K562 (cell line): ENCODE results near the gene MAU2. TPM values are rescaled to one million over a fixed set of nuclear protein-coding genes. Genes with fewer than 3 reads are reported as not detected.

Experiments used
- AFF4 ChIP-seq: sonication (generic); formaldehyde crosslinking; IDR thresholded peaks from 2 replicates; pipeline ENCODE4 v1.8.0; 2023; ENCODE audit warnings: mild to moderate bottlenecking, missing genetic modification reagents
- ARNT ChIP-seq, 2 experiments: fragments of 450-650 bp; IDR thresholded peaks; 2 replicates each; pipeline ENCODE4 v1.6.1; 2016; ENCODE audit warnings: mild to moderate bottlenecking in 1 of 2
- CBX1 ChIP-seq: sonication (generic); IDR thresholded peaks from 2 replicates; pipeline ENCODE4 v1.6.1; 2016; ENCODE audit warnings: antibody characterized with exemption, low read depth, mild to moderate bottlenecking
- CBX5 ChIP-seq: IDR thresholded peaks from 2 replicates; pipeline ENCODE4 v1.6.1; 2014; ENCODE audit warnings: low read depth, borderline replicate concordance
- CHD1 ChIP-seq: fragments of 200-600 bp; sonication (generic); IDR thresholded peaks from one replicate; pipeline ENCODE4 v1.6.1; 2012; ENCODE audit warnings: mild to moderate bottlenecking, moderate library complexity, low read length, inconsistent platforms
- CLOCK ChIP-seq: fragments of 250-450 bp; sonication (Bioruptor Pico); IDR thresholded peaks from 2 replicates; pipeline ENCODE4 v1.4.0; 2020; ENCODE audit warnings: mild to moderate bottlenecking, moderate library complexity, borderline replicate concordance
- ELF1 ChIP-seq: fragments of 200-800 bp; sonication (Bioruptor generic); IDR thresholded peaks from 2 replicates; pipeline ENCODE4 v1.6.1; 2016; ENCODE audit warnings: missing genetic modification characterization, missing compliant biosample characterization
- GTF3C2 ChIP-seq: IDR thresholded peaks from 3 replicates; pipeline ENCODE4 v1.6.1; 2011; ENCODE audit warnings: borderline replicate concordance, mild to moderate bottlenecking, moderate library complexity; ENCODE audit not compliant: insufficient read length; ENCODE audit errors: extremely low read depth
- HNRNPK ChIP-seq: fragments of 200-400 bp; formaldehyde crosslinking; IDR thresholded peaks from one replicate; pipeline ENCODE4 v1.6.1; 2018; ENCODE audit warnings: mild to moderate bottlenecking, low read depth, low read length; ENCODE audit not compliant: poor library complexity, severe bottlenecking
- PKNOX1 ChIP-seq: fragments of 450-650 bp; IDR thresholded peaks from 2 replicates; pipeline ENCODE4 v1.6.1; 2016
- POLR2B ChIP-seq: fragments of 450-650 bp; IDR thresholded peaks from 2 replicates; pipeline ENCODE4 v1.6.1; 2018; ENCODE audit warnings: low read depth; ENCODE audit not compliant: partially characterized antibody
- RAD21 ChIP-seq, 2 experiments: fragments of 250-450 bp in 1 of 2; fragments of 450-650 bp in 1 of 2; sonication (Bioruptor Pico) in 1 of 2; formaldehyde crosslinking in 1 of 2; IDR thresholded peaks in 1 of 2; conservative IDR thresholded peaks in 1 of 2; 2 replicates each; pipeline versions ENCODE4 v1.4.0 to v1.8.0; 2020 to 2022; ENCODE audit warnings: mild to moderate bottlenecking in 2 of 2, moderate library complexity in 1 of 2
- SMARCA5 ChIP-seq: fragments of 450-650 bp; IDR thresholded peaks from 2 replicates; pipeline ENCODE4 v1.6.1; 2016
- SRSF7 ChIP-seq: fragments of 200-400 bp; formaldehyde crosslinking; optimal IDR thresholded peaks from 2 replicates; pipeline ENCODE3; 2017; ENCODE audit warnings: mild to moderate bottlenecking, low read depth, low read length
- XRCC5 ChIP-seq: fragments of 200-400 bp; formaldehyde crosslinking; IDR thresholded peaks from 2 replicates; pipeline ENCODE4 v1.6.1; 2017; ENCODE audit warnings: low read depth, mild to moderate bottlenecking, low read length
- ZNF347 ChIP-seq: fragments of 450-650 bp; formaldehyde crosslinking; IDR thresholded peaks from 2 replicates; pipeline ENCODE4 v1.4.0; 2020; ENCODE audit warnings: low read depth, mild to moderate bottlenecking, moderate library complexity
- polyA plus RNA-seq, 8 experiments: library from polyadenylated mRNA; depleted of rRNA in 4 of 8; stranded (reverse) in 5 of 8; unstranded in 3 of 8; fragments of >200 nt; fragmentation: Nextera tagmentation in 2 of 8; fragmentation: Illumina TruSeq in 1 of 8; extraction: Ambion mirVana in 2 of 8; extraction: Trizol in 1 of 8; gene quantifications; 2 replicates each; pipeline versions ENCODE4 v1.2.1 to v1.2.3, GENCODE V29; 2011 to 2014; ENCODE audit warnings: inconsistent platforms in 1 of 8, missing spikeins in 1 of 8
- total RNA-seq, 7 experiments: library from RNA; depleted of rRNA in 6 of 7; stranded (reverse); fragments of >200 nt in 6 of 7; fragmentation: Illumina TruSeq in 2 of 7; extraction: Trizol in 2 of 7; gene quantifications; 2 replicates each; pipeline versions ENCODE4 v1.2.1 to v1.2.3, GENCODE V29; 2011 to 2021; ENCODE audit warnings: low replicate concordance in 1 of 7

The MAU2 gene
- total and polyA plus RNA-seq, 9 of the 15 experiments (the other 6 are each of a cell fraction or from before 2014, with no cell fraction given) = 1.2 to 48.1 (median 19.4) TPM

GRCh38 chr19:19320361-19321140 lies at the start of gene MAU2, which contains the start of gene SUGP1 (continued):
- TF ChIP-seq RAD21 (CRISPR knock-in tag; conservative IDR thresholded peaks at IDR 0.05 in 1 of 2, IDR thresholded peaks at IDR 0.05 in 1 of 2) (peak in 1 of 2 experiments; percentile 26; a peak in 1 of 4 replicates), ZNF347 (no peak), AFF4 (peak; percentile 52; the same call in 1 of the 2 replicates), CHD1 (peak; percentile 92), ARNT (IDR thresholded peaks at IDR 0.05) (peak; percentile 29 to 94; a peak in 3 of 4 replicates), HNRNPK (no peak), XRCC5 (0 out of 2 replicates have a peak, but pooled peaks have one; percentile 62), SMARCA5 (no peak), CBX5 (no peak), SRSF7 (no peak), CLOCK (CRISPR knock-in tag) (no peak), ELF1 (peak; percentile 95), GTF3C2 (no peak), PKNOX1 (peak; percentile 89), POLR2B (peak; percentile 68), CBX1 (0 out of 2 replicates have a peak, but pooled peaks have one; percentile 30)
